Smooth muscle cell (in vitro differentiated cells): ENCODE results near the gene EVPL. TPM values are rescaled to one million over a fixed set of nuclear protein-coding genes. Genes with fewer than 3 reads are reported as not detected.

Source experiments
- DNase-seq: peaks from one replicate; lab custom pipeline; 2025; ENCODE audit not compliant: unreplicated experiment; lab: John Stamatoyannopoulos, UW
- H2AFZ ChIP-seq: fragments of 200-600 bp; sonication (generic); 2 replicates; pipeline ENCODE4 v1.6.0; 2016; ENCODE audit warnings: antibody characterized with exemption, low read depth, mild to moderate bottlenecking
- H3F3A ChIP-seq: fragments of 200-600 bp; sonication (generic); 2 replicates; pipeline ENCODE4 v1.6.0; 2017; ENCODE audit warnings: antibody characterized with exemption, low read depth
- H3K27ac ChIP-seq: fragments of 200-600 bp; sonication (generic); 2 replicates; pipeline ENCODE4 v1.5.1; 2016; ENCODE audit warnings: low read depth, mild to moderate bottlenecking
- H3K27me3 ChIP-seq: fragments of 200-600 bp; sonication (generic); 2 replicates; pipeline ENCODE4 v1.6.1; 2016; ENCODE audit warnings: low read depth, mild to moderate bottlenecking
- H3K36me3 ChIP-seq: fragments of 200-600 bp; sonication (generic); 2 replicates; pipeline ENCODE4 v1.5.1; 2016; ENCODE audit warnings: low read depth
- H3K4me1 ChIP-seq: fragments of 200-600 bp; sonication (generic); 2 replicates; pipeline ENCODE4 v1.5.1; 2016; ENCODE audit warnings: low read depth
- H3K4me2 ChIP-seq: fragments of 200-600 bp; sonication (generic); 2 replicates; pipeline ENCODE4 v1.6.0; 2016; ENCODE audit warnings: mild to moderate bottlenecking
- H3K4me3 ChIP-seq: fragments of 200-600 bp; sonication (generic); 2 replicates; pipeline ENCODE4 v1.5.1; 2016; ENCODE audit warnings: mild to moderate bottlenecking
- H3K79me2 ChIP-seq: fragments of 200-600 bp; sonication (generic); 2 replicates; pipeline ENCODE4 v1.6.0; 2016; ENCODE audit warnings: low read depth, mild to moderate bottlenecking
- H3K9ac ChIP-seq: fragments of 200-600 bp; sonication (generic); 2 replicates; pipeline ENCODE4 v1.6.0; 2016; ENCODE audit warnings: low read depth
- H3K9me3 ChIP-seq: fragments of 200-600 bp; sonication (generic); replicated peaks from 2 replicates; pipeline ENCODE4 v1.5.1; 2016; ENCODE audit warnings: low read depth
- H4K20me1 ChIP-seq: fragments of 200-600 bp; sonication (generic); 2 replicates; pipeline ENCODE4 v1.6.0; 2016; ENCODE audit warnings: low read depth
- CTCF ChIP-seq: fragments of 200-600 bp; sonication (generic); IDR thresholded peaks from 2 replicates; pipeline ENCODE4 v1.5.1; 2017; ENCODE audit warnings: borderline replicate concordance, mild to moderate bottlenecking, antibody characterized with exemption; ENCODE audit not compliant: insufficient read depth, poor library complexity, severe bottlenecking
- WGBS: methylation state at CpG from one replicate; pipeline ENCODE4 v1.1.7; 2016; ENCODE audit warnings: low lambda C conversion rate; 5-methylcytosine and 5-hydroxymethylcytosine counted together
- polyA plus RNA-seq: library from polyadenylated mRNA; unstranded; fragments of >200 nt; fragmentation: Nextera tagmentation; extraction: Ambion mirVana; gene quantifications from 2 replicates; pipeline ENCODE4 v1.2.1, GENCODE V29; 2016
- total RNA-seq: library from RNA; depleted of rRNA; stranded (reverse); fragments of >200 nt; gene quantifications from 2 replicates; pipeline ENCODE4 v1.2.3, GENCODE V29; 2014

The EVPL gene
- total and polyA plus RNA-seq, 2 experiments from 2014 or later, result 1.6 to 2.0 TPM

- Histone ChIP-seq H4K20me1 (peaks cover 76% of the 10 kb centered on the region), H3K27ac (peak overlapping the region; percentile 67), H3K36me3 (peaks cover 8% of the 10 kb centered on the region), H2AFZ (no peak overlapping the region), H3K9ac (no peak overlapping the region), H3K4me3 (no peak overlapping the region), H3K4me2 (peak overlapping the region; percentile 17), H3F3A (peaks cover 17% of the 10 kb centered on the region), H3K27me3 (no peaks in the 10 kb centered on the region), H3K79me2 (peaks cover 18% of the 10 kb centered on the region), H3K9me3 (no peaks in the 10 kb centered on the region), H3K4me1 (peaks cover 8% of the 10 kb centered on the region)
- no peak for TF ChIP-seq CTCF
- no peak for DNase-seq
- 87% methylated on average over 11 of the region's 11 CpGs for WGBS
Observed at GRCh38 chr17:76050538-76051467, 23.7 kb upstream of the EVPL start.

GRCh38 chr17:76049836-76050537, 22.9 kb upstream of the EVPL start:
- Histone ChIP-seq H3K4me1 (peaks cover 8% of the 10 kb centered on the region), H3K9ac (no peak overlapping the region), H3K9me3 (no peaks in the 10 kb centered on the region), H3K4me2 (no peak overlapping the region), H3K36me3 (peaks cover 8% of the 10 kb centered on the region), H3K4me3 (no peak overlapping the region), H4K20me1 (peaks cover 72% of the 10 kb centered on the region), H3K79me2 (peaks cover 18% of the 10 kb centered on the region), H3K27ac (peak overlapping the region; percentile 65), H2AFZ (no peak overlapping the region), H3K27me3 (no peaks in the 10 kb centered on the region), H3F3A (peaks cover 12% of the 10 kb centered on the region)
- no peak for DNase-seq
- no peak for TF ChIP-seq CTCF
- WGBS, result 95% methylated on average over 15 of the region's 15 CpGs

GRCh38 chr17:76049239-76049638, 22.1 kb upstream of the EVPL start:
- H3K79me2 ChIP-seq, result peaks cover 18% of the 10 kb centered on the region
- no peak overlapping the region for H3K4me3 ChIP-seq
- H3K27ac ChIP-seq, result no peak overlapping the region
- H3F3A ChIP-seq, result peaks cover 5% of the 10 kb centered on the region
- no peak overlapping the region for H3K4me2 ChIP-seq
- H3K9ac ChIP-seq, result no peak overlapping the region
- peaks cover 74% of the 10 kb centered on the region for H4K20me1 ChIP-seq
- peaks cover 8% of the 10 kb centered on the region for H3K36me3 ChIP-seq
- no peaks in the 10 kb centered on the region for H3K27me3 ChIP-seq
- TF ChIP-seq CTCF, result no peak
- H3K9me3 ChIP-seq, result no peaks in the 10 kb centered on the region
- WGBS, result 82% methylated on average over 3 of the region's 3 CpGs
- DNase-seq, result no peak
- no peak overlapping the region for H2AFZ ChIP-seq
- H3K4me1 ChIP-seq, result peaks cover 6% of the 10 kb centered on the region
